ENCODE data around the gene ORC5.
"Not testable (repeated sequence)": the region's sequence is repeated elsewhere in the genome, so short reads cannot be mapped to it uniquely, and the experiment has no call there.

The ORC5 gene

DNA sequence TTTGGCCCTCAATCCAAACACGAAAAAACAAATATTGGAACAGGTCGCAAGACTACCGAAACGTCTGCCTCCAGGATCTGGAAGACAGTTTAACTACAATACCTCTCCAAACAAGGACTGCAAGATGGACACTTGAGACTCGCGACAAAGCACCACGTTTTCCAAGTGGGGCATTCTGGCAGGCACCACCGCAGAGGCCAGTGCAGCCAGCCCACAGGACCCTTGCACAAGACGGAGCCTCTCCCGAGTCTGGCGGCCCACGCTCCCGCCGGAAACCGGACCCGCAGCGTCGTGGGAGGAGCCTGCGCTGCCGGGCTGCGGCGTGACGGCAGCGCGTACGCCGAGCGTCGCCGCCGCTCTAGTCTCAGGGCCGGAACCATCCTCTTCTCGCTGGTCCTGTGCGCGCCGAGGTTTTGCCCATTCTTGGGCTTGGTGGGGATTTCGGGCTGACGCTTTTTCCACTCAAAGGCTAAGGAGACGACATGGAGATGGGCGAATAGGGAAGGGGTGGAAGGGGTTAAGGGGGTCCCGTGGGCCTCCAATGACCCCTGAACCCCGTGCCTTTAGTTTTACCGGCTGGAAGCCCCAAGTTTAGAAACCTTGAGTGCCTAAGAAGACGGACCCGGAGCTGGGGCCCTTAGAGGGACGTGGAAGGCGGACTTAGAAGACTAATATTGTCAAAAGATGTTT is at the start of gene ORC5:
ORC5 (minus strand) TSS at position 283 of the 690 bp plus-strand sequence; CDS start at position 174, 109 bp downstream.
- DNase-seq = peak; percentile 45

DNA sequence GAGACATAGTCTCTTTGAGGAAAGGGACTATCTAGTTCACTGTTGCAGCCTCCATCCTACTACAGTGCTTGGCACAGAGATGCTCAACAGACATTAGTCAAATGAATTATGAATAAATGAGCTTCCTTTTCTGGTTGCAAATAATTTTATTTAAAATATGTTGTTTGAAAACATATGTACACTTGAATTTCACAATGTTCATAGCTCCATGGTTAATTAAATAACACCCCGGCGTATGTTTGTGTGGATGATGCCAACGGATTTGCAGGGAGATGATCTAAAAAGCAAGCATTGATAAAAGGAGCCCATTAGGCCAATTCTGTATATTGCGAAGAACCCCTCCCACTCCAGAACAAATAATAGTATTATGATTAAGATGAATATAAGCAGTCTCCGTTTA is 47.8 kb upstream of the ORC5 start:
- no peak for DNase-seq

DNA sequence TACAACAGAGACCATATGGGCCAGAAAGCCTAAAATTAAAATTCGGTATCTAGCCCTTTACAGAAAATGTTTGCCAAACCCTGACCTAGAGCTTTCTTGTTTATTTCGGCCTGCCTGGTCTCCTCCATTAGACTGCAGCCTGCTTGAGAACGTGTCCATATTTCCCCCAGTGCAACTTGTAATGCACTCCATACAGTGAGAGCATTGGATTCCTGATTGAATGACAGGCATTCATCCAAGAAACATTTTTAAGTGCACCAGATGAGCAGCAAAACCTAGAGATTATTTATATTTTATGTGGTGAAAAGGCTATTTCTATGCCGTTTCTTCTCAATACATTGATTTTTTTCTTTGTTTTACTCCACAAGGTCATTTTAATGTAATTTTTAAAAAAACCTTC is 47.4 kb upstream of the ORC5 start:
- no peak for DNase-seq

DNA sequence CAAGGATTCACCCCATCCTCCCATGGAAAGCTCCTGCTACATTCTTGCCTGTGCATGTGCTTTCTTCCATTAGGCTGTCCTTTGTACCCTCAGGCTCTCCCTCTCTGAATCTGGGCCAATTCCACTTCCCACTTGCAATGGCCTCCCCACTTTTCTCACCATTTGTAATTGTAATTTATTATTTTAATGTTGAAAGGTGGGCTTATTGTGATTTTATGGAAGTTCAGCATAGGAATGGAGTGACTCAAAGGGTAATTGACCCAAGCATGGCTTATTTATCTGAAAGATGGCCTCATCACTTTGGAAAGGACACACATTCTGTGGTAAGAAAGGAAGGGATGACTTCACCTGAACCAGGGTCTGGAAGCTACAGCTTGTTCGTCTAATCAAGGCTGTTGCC is 46.9 kb upstream of the ORC5 start:
- no peak for DNase-seq

DNA sequence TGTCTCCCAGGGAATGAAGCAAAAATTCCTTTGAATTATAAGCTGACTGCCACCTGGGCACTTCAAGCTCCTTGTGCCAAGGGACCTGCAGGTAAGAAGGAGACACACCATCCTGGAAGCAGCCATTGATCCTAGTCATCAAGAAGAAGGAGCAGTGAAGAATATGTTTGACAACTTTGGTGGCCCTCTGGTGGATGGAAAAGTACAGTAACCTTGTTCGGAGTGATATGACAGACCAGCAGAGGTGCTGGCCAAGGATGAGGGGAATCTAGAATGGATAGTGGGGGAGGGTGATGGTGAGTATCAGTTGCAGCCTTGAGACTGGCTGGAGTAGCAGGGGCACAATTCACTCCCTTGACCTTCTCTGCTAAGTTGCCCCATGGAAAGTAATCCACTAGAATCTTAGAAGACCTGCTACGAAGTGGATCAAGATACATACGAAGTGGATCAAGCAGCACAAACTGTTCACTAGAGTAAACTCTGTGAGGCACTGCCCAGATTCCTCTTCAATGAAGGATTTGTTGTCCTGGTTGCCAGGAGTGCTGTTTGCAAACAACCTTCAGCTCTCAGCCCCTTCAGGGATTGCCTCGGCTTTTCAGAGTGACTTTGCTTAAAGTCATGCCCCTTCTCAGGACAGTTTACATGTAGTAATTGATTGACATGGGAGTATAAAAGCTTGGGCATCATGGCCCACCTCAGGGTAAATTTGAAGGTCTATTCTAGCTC is 44.8 kb upstream of the ORC5 start:
- no peak for DNase-seq

DNA sequence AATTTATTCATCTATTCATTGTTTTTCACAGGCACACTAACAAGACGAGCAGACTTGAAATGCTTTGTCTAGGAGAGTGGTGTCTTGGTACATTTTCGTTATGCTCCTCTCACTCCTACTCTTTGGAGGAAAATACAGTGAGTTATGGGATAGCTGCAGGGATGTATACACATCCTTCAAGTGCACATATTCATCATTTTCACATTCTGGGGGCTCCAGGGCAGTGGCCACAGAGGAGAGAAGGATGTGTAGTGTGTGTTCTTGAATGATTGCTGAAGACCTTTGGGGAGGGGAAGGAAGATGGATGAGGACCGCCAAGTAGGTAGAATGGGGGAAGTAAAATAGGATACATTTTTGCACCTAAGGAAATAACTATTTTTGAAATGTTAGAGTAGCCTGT is 34.8 kb upstream of the ORC5 start:
- DNase-seq = no peak

DNA sequence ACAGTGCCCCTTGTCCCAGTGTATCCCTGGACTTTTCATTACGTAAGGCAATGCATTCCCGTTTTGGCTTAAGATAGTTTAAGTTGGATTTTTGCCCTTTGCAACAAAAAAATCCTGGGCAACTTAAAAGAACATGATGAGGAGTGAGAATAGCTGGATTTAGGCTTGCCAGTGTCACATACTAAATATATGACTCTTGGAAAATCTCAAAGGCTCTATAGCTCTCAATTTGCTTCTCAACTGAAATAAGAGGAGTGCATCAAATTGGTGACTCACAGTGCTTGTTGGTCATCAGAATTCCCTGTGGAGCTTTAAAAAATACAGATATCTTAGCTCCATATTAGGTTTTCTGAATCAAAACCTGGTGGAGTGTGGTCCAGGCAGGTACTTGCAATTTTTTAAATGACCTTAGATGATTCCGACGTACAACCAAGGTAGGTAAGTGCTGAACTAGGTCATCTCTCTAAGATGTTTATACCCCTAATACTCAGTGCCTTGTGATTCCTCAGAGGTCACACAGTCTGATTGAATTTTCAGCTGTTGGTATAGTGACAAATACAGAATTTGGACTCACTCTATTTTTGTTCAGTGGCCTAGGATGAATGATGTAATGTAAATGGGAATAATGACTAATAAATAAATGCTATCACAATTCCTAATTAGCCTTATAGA is 33.9 kb upstream of the ORC5 start:
- DNase-seq = no peak

DNA sequence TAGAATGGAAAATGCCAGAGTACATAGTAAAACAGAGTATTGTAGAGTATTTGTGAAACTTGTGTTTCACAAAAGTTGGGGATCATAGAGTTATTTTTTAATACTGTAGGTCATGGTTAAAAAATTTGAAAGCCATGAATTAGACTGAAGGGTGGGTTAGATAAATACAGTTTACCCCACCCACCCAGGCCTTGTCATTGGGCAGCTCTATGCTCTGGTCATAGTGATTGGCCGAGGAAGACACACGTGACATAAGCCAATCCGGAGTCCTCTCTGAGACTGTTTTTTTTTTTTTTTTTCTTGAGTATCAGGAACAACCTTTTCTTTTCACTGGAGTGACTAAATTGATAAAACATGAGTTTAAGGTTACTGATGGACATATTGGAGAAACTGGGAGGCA is 33.3 kb upstream of the ORC5 start:
- DNase-seq = no peak

DNA sequence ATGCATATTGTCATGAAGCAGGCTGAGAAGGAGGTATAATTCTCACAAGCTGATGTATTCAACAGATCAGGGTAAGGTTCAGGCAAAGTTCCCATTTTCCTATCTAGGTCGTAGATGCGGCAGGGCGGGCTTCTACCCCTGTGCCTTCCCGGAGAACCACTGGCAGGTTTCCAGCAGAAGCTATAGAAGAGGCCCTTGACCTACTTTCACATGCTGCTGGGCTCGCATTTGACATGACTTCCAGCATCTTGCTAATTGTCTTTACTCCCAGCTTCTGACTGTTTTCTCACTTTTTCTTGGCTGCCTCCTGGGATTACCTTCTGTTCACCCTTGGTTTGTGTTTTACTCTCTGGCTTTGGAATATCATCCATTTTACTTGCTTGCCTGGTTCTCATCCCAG is 32.6 kb upstream of the ORC5 start:
- DNase-seq = peak; percentile 38

DNA sequence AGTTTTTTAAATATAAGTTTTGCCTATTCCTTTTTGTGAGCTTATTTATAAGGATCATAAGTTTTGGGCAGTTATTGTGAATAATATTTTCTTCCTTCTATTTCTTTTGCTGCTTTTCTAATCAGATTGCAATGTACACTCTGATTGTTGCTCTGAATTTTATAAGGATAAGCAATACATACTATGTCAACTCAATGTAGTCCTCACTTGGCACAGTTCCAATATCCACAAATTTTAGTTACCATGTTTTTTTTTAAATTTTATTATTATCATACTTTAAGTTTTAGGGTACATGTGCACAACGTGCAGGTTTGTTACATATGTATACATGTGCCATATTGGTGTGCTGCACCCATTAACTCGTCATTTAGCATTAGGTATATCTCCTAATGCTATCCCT is 27.2 kb upstream of the ORC5 start:
- not testable (repeated sequence) for DNase-seq

DNA sequence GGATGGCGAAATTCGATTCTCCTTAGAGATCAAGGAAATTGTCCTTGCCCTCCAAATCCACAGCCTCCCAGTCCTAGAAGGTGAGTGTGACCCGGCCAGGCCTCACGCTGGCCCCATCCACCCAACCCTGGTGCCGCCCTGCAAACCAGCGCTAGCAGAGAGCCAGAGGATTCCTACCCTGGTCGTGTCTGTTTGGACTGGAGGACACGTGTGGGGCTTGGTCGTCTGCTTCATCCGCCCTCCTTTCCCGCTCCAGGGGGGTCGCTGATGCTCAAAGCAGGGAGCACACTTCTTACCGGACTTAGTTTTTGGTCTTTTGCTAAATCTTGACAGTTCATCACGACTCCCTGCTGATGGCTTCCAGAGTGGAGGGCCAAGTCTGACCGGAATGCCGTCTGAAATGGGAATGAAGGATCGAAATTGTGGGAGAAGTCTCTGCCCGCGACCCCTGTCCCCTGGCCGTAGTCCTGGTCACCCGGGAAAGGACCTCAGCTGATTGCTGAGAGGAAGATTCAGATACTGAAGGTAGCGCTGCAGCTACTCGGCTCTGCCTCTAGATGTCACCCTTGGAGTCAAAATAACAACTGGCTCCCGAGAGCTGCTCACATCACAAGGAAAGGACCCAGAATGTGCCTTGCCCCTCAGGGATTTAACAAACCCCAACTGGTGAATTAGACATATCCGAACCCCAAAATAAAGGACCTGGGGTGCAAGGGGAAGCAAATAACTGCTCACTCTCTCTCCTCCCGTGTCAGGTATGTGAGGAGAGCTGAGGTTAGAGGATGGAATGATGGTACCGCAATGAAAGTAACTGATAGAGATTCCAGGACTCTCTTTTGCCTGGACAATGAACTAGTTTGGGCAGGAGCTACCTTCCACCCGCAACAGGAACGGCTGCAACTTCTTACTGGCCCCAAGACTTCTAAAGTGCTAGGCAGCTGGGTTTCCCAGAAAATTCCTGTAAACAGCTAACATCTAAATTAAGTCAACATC is 23.5 kb upstream of the ORC5 start:
- no peak for DNase-seq

DNA sequence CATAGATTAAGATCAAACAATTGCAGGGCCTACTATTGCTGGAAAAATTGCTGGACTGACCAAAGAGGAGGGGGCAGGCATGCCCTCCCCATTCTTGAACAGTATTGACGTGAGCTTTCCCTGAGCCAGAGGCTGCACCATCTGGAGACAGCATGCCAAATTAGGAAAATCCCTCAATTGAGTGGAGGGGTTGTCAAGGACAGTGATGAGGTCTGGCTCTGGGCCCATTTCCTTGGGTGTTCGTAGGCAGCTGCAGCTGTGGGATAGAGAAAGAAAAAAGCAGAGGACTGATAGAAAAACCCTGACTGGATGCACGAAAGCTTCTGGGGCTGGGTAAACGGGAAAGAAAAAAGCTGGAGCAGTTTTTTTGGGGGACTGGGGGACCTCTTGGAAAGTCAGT is 22.8 kb upstream of the ORC5 start:
- no peak for DNase-seq

DNA sequence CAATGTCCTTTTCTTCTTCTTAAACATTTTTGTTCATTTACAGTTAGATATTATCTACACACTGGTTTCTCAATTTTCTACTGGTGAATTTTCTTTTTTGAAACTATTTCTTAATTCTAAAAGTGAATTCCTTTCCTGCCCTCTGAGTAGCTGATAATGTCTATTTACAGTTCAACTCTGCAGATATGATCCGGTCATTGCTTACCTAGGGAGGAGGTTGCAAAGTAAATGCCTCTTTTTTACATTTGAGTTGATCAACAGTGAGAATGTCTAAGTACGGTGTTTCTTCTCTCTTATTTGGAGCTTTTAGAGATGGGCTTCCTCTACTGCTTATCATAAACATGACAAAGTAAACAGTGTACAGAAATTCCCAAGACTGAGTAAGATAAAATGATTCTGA is 20.6 kb upstream of the ORC5 start:
- no peak for DNase-seq

DNA sequence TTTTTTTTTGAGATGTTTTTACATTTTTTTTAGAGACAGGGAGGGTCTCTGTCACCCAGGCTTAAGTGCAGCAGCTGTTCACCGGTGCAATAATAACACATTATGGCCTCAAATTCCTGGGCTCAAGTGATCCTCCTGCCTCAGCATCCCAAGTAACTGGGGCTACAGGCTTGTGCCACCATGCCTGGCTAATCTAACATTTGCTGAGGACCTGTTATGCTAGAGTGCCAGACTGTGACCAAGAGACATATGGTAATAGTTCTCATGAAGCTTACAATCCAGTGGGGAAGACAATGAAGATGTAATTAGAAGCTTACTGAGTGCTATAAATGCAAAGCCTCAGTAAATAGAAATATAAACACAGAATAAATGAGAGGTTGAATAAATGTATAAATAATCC is 17.6 kb upstream of the ORC5 start:
- DNase-seq = no peak

DNA sequence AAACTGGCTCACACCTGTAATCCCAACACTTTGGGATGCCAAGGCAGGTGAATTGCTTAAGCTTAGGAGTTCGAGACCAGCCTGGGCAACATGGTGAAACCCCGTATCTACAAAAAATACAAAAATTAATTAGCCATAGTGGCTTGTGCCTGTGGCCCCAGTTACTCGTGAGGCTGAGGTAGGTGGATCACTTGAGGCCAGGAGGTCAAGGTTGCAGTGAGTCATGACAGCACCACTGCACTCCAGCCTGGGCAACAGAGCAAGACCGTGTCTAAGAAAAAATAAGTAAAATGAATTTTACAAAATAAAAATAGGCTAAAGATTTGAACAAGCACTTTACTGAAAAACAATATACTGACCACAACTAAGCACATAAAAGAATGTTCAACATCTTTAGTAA is 9.8 kb upstream of the ORC5 start:
- DNase-seq = no peak

DNA sequence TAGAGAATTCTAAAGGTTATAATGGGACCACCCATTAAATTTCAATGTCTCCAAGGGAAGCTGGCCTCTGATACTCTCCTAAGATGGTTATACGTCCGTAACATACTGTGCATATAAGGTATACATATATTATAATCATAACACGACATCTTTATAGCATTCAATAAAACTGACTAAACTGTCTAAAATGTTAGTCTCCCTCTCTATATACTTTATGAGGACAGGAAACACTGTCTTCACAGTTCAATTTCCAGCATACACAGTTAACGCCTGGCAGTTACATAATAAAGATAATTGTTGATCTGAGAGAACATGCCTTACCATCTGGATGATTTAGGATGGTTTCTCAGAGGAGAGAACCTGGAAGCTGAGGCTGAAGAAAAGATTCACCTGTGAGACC is 1.2 kb upstream of the ORC5 start:
- no peak for DNase-seq

DNA sequence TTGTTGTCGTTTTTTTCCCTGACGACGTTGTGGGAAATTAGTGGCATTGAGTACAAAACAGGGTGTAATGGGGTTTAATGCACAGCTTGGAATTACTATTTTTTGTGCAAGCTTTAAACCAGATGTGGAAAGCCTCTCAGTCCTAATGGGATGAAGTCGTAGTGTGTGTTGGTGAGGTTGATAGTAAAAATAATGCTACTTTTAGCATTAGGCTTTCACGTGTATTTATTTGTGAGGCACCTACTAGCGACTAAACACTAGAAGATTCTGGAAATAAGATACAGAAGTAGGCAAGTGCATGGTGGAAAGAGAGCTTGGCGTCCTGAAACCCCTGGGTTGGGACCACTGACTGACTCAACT is 588 bp upstream of the ORC5 start:
- DNase-seq = no peak

DNA sequence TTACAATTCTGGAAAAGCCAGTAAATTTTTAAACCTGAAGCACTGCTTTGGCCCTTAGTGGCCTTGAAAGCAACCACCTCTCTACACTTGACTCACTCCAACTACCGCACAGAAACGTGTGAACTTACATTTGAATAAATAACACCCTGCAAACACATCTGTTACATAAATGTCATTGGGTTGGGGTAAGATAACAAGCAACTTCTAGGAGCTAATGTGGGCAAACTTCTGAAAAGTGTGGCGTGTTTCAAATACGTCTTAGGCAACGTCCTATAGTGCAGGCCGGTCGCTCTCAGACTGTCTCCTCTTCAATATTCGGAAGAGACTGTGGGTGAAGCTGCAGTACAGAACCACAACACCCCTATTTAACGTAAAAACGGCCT is 474 bp downstream of the ORC5 start:
- DNase-seq = no peak

DNA sequence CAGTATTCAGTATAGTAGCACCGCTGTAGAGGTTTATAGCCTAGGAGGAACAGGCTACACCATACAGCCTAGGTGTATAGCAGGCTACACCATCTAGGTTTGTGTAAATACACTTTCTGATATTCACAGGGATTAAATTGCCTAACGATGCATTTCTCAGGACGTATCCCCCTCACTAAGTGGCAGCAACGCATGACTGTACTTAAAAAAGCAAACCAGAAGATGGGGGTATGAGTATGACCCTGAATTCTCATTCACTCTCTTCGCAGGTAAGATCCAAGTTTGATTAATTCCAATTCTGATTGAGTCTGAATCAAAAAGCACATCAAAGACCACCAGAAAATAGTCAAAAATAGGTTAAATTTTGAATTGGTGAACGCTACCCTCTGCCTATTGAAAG is 972 bp downstream of the ORC5 start:
- DNase-seq = no peak

DNA sequence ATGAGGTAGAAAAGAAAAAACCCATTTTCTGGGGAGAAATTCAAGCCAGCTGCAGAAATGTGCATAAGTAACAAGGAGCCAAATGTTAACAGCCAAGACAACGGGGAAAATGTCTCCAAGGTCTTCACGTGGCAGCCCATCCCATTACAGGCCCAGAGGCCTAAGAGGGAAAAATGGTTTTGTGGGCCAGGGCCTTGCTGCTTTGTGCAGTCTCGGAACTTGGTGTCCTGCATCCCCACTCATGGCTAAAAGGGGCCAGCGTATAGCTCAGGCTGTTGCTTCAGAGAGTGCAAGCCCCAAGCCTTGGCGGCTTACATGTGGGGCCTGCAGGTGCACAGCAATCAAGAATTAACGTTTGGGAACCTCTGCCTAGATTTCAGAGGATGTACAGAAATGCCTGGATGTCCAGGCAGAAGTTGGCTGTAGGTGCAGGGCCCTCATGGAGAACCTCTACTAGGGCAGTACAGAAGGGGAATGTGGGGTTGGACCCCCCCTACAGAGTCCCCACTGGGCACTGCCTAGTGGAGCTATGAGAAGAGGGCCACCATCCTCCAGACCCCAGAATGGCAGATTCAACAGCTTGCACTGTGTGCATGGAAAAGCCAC is 9.0 kb downstream of the ORC5 start:
- no peak for DNase-seq

DNA sequence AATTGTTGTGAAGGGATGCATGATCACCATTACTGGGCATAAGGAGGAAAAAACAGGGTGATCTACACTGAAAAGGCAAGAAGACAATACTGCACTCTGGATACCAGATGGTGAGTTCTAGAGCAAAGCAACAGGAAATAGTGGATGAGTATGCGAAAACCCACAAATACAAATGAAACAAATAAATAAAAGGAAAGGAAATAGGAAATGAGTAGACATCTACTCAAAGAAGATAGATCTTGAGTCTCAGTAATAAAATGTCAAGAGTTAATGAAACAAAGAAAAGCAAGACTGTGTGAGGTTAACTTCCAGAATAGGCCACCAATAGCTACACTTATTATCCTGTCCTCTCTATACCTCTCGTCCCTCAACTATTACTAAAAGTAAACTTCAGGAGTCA is 11.7 kb downstream of the ORC5 start:
- DNase-seq = no peak

DNA sequence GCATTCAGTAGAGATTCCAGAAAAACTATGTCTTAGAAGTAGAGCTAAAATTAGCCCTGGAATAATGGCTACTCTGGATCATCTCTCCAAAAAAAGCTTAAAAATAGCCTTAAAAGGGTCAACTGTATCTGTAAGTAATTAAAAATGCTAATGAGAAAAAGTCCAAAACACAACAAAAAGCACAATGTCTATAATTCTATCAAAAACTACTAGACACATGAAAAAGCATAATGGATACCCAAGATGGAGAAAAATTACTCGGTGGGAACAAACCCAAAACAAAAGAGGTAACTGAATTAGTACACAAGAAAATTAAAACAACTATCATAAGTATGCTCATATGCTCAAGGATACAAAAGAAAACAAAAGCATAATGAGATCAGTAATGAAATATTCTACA is 15.4 kb downstream of the ORC5 start:
- DNase-seq = no peak

DNA sequence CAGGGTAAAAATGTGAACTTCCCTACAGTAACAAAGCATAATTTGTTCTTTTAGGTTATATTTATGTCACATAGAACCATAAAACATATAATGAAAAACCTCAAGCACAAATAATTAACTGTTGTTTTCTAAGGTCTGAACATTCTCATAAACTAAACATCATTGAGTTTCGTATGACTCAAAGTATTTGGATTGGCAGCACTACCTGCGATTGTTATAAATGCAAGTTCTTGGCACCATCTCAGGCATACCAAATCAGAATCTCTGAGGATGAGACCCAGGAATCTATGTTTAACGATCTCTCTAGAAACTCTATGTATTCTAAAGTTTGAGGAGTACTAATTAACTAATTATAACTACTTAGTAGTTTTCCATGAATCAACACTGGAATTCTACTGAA is 22.5 kb downstream of the ORC5 start:
- DNase-seq = no peak

Data from NCI-H510A (cell line).